GM12878 (cell line): ENCODE measurements around the gene AKAP12. TPM values are rescaled to one million over a fixed set of nuclear protein-coding genes. Genes with fewer than 3 reads are reported as not detected.

Experiments used
- ATAC-seq: fragments of 200-7000 bp; cut with Tn5 transposase; 3 replicates; pipeline ENCODE4 v1.9.1; 2020; ENCODE audit warnings: mild to moderate bottlenecking, moderate library complexity
- BruUV-seq: library from RNA; stranded (reverse); fragments of 400-500 nt; replicated peaks from 2 replicates; lab custom pipeline; 2021; lab: Mats Ljungman, UMichigan
- CTCF ChIA-PET: fragments of 300-600 bp; sonication (Branson Sonifier 250); formaldehyde crosslinking; extraction: SDS; loops from one replicate; lab custom pipeline; 2021; ENCODE audit warnings: inconsistent platforms; lab: Yijun Ruan, JAX
- POLR2A ChIA-PET: fragments of 350-600 bp; formaldehyde crosslinking; extraction: SDS; loops from one replicate; lab custom pipeline; 2021; ENCODE audit warnings: inconsistent platforms; lab: Charles Lee
- RAD21 ChIA-PET: fragments of 300-600 bp; sonication (Branson Sonifier 250); formaldehyde crosslinking; loops from one replicate; lab custom pipeline; 2023; ENCODE audit warnings: antibody characterized with exemption; ENCODE audit not compliant: unreplicated experiment; lab: Charles Lee
- SMC1A ChIA-PET: fragments of 300-600 bp; sonication (Branson Sonifier 250); formaldehyde crosslinking; loops from one replicate; lab custom pipeline; 2023; ENCODE audit not compliant: unreplicated experiment, uncharacterized antibody; lab: Charles Lee
- DNase-seq: peaks from one replicate; pipeline ENCODE4 v3.0.0-alpha.2; 2011; ENCODE audit warnings: low read depth, low spot score
- FAIRE-seq: peaks from 3 replicates; lab custom pipeline; 2011; peaks lifted over from hg19 to GRCh38; lab: Jason Lieb, UNC
- H2AFZ ChIP-seq: 2 replicates; pipeline ENCODE4 v1.6.0; 2011; ENCODE audit warnings: low read depth, low read length, control low read depth; ENCODE audit not compliant: control insufficient read depth
- H3K27ac ChIP-seq: 2 replicates; pipeline ENCODE4 v1.5.1; 2011; ENCODE audit warnings: control low read depth; ENCODE audit not compliant: control insufficient read depth, insufficient read depth
- H3K27me3 ChIP-seq, 2 experiments: replicated peaks in 1 of 2; 2 replicates each; pipeline versions ENCODE4 v1.6.0 to v1.6.1; 2011; ENCODE audit warnings: low read length in 1 of 2; ENCODE audit not compliant: control insufficient read depth in 2 of 2, insufficient read depth in 2 of 2
- H3K36me3 ChIP-seq, 2 experiments: 2 replicates each; pipeline ENCODE4 v1.5.1; 2011; ENCODE audit warnings: low read length in 1 of 2; ENCODE audit not compliant: control insufficient read depth in 2 of 2, insufficient read depth in 2 of 2
- H3K4me1 ChIP-seq: 2 replicates; pipeline ENCODE4 v1.6.1; 2011; ENCODE audit warnings: mild to moderate bottlenecking, low read length, moderate library complexity, mixed read lengths; ENCODE audit not compliant: control insufficient read depth, insufficient read depth
- H3K4me2 ChIP-seq: 2 replicates; pipeline ENCODE4 v1.6.0; 2011; ENCODE audit warnings: control low read depth; ENCODE audit not compliant: control insufficient read depth, insufficient read depth
- H3K4me3 ChIP-seq: fragments of 200-600 bp; sonication (generic); 2 replicates; pipeline ENCODE4 v1.5.1; 2016
- H3K79me2 ChIP-seq: 2 replicates; pipeline ENCODE4 v1.6.0; 2011; ENCODE audit warnings: low read length; ENCODE audit not compliant: control insufficient read depth, insufficient read depth
- H3K9ac ChIP-seq: 2 replicates; pipeline ENCODE4 v1.8.0; 2011; ENCODE audit warnings: low read length, control low read depth, mixed read lengths; ENCODE audit not compliant: control insufficient read depth, insufficient read depth
- H3K9me3 ChIP-seq: replicated peaks from 3 replicates; pipeline ENCODE4 v1.5.1; 2011; ENCODE audit warnings: mild to moderate bottlenecking, low read length; ENCODE audit not compliant: control insufficient read depth, insufficient read depth
- H4K20me1 ChIP-seq: 2 replicates; pipeline ENCODE4 v1.6.0; 2011; ENCODE audit not compliant: control insufficient read depth, insufficient read depth
- BCLAF1 ChIP-seq: fragments of 450-650 bp; IDR thresholded peaks from 2 replicates; pipeline ENCODE4 v1.6.1; 2017; ENCODE audit warnings: antibody characterized with exemption, mild to moderate bottlenecking, moderate library complexity
- IKZF1 ChIP-seq: fragments of 450-650 bp; conservative IDR thresholded peaks from 2 replicates; pipeline ENCODE4 v1.6.1; 2017; ENCODE audit warnings: antibody characterized with exemption, mild to moderate bottlenecking
- IKZF2 ChIP-seq, 2 experiments: fragments of 450-650 bp; IDR thresholded peaks; 2 replicates each; pipeline ENCODE4 v1.6.1; 2017; ENCODE audit warnings: mild to moderate bottlenecking in 2 of 2, moderate library complexity in 2 of 2
- MEF2B ChIP-seq: fragments of 450-650 bp; IDR thresholded peaks from 2 replicates; pipeline ENCODE4 v1.6.1; 2018; ENCODE audit warnings: mild to moderate bottlenecking, moderate library complexity; ENCODE audit not compliant: partially characterized antibody, poor library complexity, severe bottlenecking
- MTA2 ChIP-seq: fragments of 450-650 bp; IDR thresholded peaks from 2 replicates; pipeline ENCODE4 v1.6.1; 2016; ENCODE audit warnings: low read depth, mild to moderate bottlenecking, moderate library complexity
- RCOR1 ChIP-seq: conservative IDR thresholded peaks from 2 replicates; pipeline ENCODE4 v1.6.1; 2012; ENCODE audit warnings: low read depth, low read length, improper control_type of control experiment
- RUNX3 ChIP-seq: IDR thresholded peaks from 2 replicates; pipeline ENCODE4 v1.6.1; 2012; ENCODE audit warnings: low read length, inconsistent platforms
- SIN3A ChIP-seq: IDR thresholded peaks from 2 replicates; pipeline ENCODE4 v1.6.1; 2012; ENCODE audit warnings: low read depth, low read length, improper control_type of control experiment
- SPI1 ChIP-seq: IDR thresholded peaks from 2 replicates; pipeline ENCODE4 v1.6.1; 2011; ENCODE audit warnings: low read depth, mild to moderate bottlenecking, low read length, moderate library complexity, borderline replicate concordance; ENCODE audit not compliant: insufficient read depth
- TBL1XR1 ChIP-seq: IDR thresholded peaks from 2 replicates; pipeline ENCODE4 v1.6.1; 2012; ENCODE audit warnings: low read depth, low read length, improper control_type of control experiment
- WRNIP1 ChIP-seq: IDR thresholded peaks from 2 replicates; pipeline ENCODE4 v1.6.1; 2011; ENCODE audit warnings: low read depth, low read length, improper control_type of control experiment, borderline replicate concordance
- WGBS: methylation state at CpG from one replicate; pipeline ENCODE4 v1.1.6; 2016; ENCODE audit warnings: low lambda C conversion rate; ENCODE audit not compliant: insufficient replicate concordance, insufficient coverage; ENCODE audit errors: missing lambda C conversion rate; 5-methylcytosine and 5-hydroxymethylcytosine counted together
- in situ Hi-C: fragments of 300-500 bp; cut with MboI; formaldehyde crosslinking; loops from 9 replicates; pipeline ENCODE4 v1.14.3; 2018; ENCODE audit warnings: mixed read lengths
- intact Hi-C: fragments of 100-400 bp; cut with micrococcal nuclease; formaldehyde crosslinking; loops from one replicate; pipeline ENCODE4 v1.14.2; 2022; ENCODE audit not compliant: unreplicated experiment
- polyA plus RNA-seq, 11 experiments: library from polyadenylated mRNA; depleted of rRNA in 4 of 11; unstranded in 6 of 11; stranded (reverse) in 5 of 11; fragments of >200 nt; fragmentation: Nextera tagmentation in 4 of 11; fragmentation: Illumina TruSeq in 1 of 11; extraction: Ambion mirVana in 4 of 11; extraction: Trizol in 1 of 11; gene quantifications; 1 replicate in 1 of 11; 2 replicates in 10 of 11; pipeline versions ENCODE4 v1.2.1 to v1.2.3, GENCODE V29; 2011 to 2016; ENCODE audit warnings: inconsistent platforms in 2 of 11, missing spikeins in 2 of 11, low read depth in 1 of 11
- total RNA-seq, 4 experiments: library from RNA; depleted of rRNA in 3 of 4; stranded (reverse); fragments of >200 nt in 3 of 4; fragmentation: Illumina TruSeq in 1 of 4; extraction: Trizol in 1 of 4; gene quantifications; 2 replicates each; pipeline versions ENCODE4 v1.2.1 to v1.2.3, GENCODE V29; 2013 to 2021
- TF ChIP-seq, protein P1 (sequence below): fragments of 450-650 bp; IDR thresholded peaks from 2 replicates; pipeline ENCODE4 v1.6.1; 2017; ENCODE audit warnings: mild to moderate bottlenecking, low read depth, inconsistent platforms; ENCODE audit not compliant: poor library complexity, severe bottlenecking
- TF ChIP-seq, protein P2 (sequence below): fragments of 450-650 bp; IDR thresholded peaks from 2 replicates; pipeline ENCODE4 v1.6.1; 2018; ENCODE audit warnings: borderline replicate concordance, mild to moderate bottlenecking; ENCODE audit not compliant: partially characterized antibody

The AKAP12 gene
- total and polyA plus RNA-seq, 10 of the 15 experiments (the other 5 are each of a cell fraction or from before 2014, with no cell fraction given) = under 0.01 to 0.72 (median 0.06) TPM; not detected in 4

DNA sequence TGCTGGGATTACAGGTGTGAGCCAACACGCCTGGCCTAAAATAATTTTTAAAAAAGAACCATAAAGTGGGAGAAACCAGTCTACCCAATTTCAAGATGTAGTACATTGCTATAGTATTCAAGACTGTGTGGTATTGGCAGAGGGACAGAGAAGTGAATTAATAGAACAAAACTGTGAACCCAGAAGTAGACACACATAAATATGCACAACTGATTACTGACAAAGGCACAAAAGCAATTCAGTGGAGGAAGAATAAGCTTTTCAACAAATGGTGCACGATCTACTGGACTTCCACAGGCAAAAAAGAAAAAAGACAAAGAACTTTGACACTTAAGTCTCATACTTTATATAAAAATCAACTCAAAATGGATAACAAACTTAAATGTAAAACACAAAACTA is 136.1 kb downstream of the AKAP12 start (continued):
- TF ChIP-seq, protein P1, sequence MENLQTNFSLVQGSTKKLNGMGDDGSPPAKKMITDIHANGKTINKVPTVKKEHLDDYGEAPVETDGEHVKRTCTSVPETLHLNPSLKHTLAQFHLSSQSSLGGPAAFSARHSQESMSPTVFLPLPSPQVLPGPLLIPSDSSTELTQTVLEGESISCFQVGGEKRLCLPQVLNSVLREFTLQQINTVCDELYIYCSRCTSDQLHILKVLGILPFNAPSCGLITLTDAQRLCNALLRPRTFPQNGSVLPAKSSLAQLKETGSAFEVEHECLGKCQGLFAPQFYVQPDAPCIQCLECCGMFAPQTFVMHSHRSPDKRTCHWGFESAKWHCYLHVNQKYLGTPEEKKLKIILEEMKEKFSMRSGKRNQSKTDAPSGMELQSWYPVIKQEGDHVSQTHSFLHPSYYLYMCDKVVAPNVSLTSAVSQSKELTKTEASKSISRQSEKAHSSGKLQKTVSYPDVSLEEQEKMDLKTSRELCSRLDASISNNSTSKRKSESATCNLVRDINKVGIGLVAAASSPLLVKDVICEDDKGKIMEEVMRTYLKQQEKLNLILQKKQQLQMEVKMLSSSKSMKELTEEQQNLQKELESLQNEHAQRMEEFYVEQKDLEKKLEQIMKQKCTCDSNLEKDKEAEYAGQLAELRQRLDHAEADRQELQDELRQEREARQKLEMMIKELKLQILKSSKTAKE = no peak
- TF ChIP-seq SIN3A (no peak), RCOR1 (no peak), BCLAF1 (no peak)
- TF ChIP-seq, all 136 proteins: peak for 0

- ChIA-PET CTCF (interaction anchor here (1.0 to 2.0 kb wide), 4 partner anchors 9 to 30 kb away, joined by 3 to 5 read pairs (median 3); no protein-coding TSS in a partner anchor), POLR2A (interaction anchor here (1.1 kb wide), 1 partner anchor 13 kb away, joined by 3 read pairs; no protein-coding TSS in a partner anchor), SMC1A (interaction anchor here (0.6 to 1.9 kb wide), 3 partner anchors 9 to 481 kb away, joined by 3 to 6 read pairs (median 3); no protein-coding TSS in a partner anchor), RAD21 (interaction anchor here (1.2 to 1.3 kb wide), 2 partner anchors 9 to 52 kb away, joined by 3 read pairs; no protein-coding TSS in a partner anchor)
- Histone ChIP-seq H2AFZ (peak overlapping the region; percentile 46), H3K4me1 (peaks cover 20% of the 10 kb centered on the region), H3K27ac (peak overlapping the region; percentile 31; the same call in 1 of the 2 replicates), H3K4me3 (peak overlapping the region; percentile 14; the same call in 1 of the 2 replicates), H3K9ac (no peak overlapping the region), H3K36me3 (peaks cover 0 to 4% of the 10 kb centered on the region in 2 experiments; a peak in 2 of 4 replicates), H3K4me2 (peak overlapping the region; percentile 62), H3K27me3 (no peaks in the 10 kb centered on the region), H3K9me3 (no peaks in the 10 kb centered on the region; the same call in 2 of the 3 replicates), H4K20me1 (no peaks in the 10 kb centered on the region), H3K79me2 (peaks cover 69% of the 10 kb centered on the region)
- peak; percentile 30 for ATAC-seq
- intact Hi-C loops = no loop called here
- FAIRE-seq = no peak
- TF ChIP-seq WRNIP1 = no peak
- peak in 1 of 2 experiments; percentile 24; a peak in 1 of 4 replicates for TF ChIP-seq IKZF2 (IDR thresholded peaks at IDR 0.05)
- peak; percentile 27; the same call in 1 of the 2 replicates for TF ChIP-seq IKZF1
- TF ChIP-seq TBL1XR1 = no peak
- TF ChIP-seq, protein P2, sequence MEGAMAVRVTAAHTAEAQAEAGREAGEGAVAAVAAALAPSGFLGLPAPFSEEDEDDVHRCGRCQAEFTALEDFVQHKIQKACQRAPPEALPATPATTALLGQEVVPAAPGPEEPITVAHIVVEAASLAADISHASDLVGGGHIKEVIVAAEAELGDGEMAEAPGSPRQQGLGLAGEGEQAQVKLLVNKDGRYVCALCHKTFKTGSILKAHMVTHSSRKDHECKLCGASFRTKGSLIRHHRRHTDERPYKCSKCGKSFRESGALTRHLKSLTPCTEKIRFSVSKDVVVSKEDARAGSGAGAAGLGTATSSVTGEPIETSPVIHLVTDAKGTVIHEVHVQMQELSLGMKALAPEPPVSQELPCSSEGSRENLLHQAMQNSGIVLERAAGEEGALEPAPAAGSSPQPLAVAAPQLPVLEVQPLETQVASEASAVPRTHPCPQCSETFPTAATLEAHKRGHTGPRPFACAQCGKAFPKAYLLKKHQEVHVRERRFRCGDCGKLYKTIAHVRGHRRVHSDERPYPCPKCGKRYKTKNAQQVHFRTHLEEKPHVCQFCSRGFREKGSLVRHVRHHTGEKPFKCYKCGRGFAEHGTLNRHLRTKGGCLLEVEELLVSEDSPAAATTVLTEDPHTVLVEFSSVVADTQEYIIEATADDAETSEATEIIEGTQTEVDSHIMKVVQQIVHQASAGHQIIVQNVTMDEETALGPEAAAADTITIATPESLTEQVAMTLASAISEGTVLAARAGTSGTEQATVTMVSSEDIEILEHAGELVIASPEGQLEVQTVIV = no peak
- TF ChIP-seq MEF2B = peak; percentile 82
- TF ChIP-seq SPI1 = no peak
- TF ChIP-seq MTA2 = peak; percentile 34; the same call in 1 of the 2 replicates
- TF ChIP-seq RUNX3 = peak; percentile 89
- 0% methylated on average over 1 of the region's 1 CpG for WGBS
- in situ Hi-C loops = no loop called here
- DNase-seq = no peak
- no TSS peak for BruUV-seq
Measured at GRCh38 chr6:151376440-151376839, 136.7 kb downstream of the AKAP12 start.
